Measurements from ENCODE around the gene PMEL.

DNA sequence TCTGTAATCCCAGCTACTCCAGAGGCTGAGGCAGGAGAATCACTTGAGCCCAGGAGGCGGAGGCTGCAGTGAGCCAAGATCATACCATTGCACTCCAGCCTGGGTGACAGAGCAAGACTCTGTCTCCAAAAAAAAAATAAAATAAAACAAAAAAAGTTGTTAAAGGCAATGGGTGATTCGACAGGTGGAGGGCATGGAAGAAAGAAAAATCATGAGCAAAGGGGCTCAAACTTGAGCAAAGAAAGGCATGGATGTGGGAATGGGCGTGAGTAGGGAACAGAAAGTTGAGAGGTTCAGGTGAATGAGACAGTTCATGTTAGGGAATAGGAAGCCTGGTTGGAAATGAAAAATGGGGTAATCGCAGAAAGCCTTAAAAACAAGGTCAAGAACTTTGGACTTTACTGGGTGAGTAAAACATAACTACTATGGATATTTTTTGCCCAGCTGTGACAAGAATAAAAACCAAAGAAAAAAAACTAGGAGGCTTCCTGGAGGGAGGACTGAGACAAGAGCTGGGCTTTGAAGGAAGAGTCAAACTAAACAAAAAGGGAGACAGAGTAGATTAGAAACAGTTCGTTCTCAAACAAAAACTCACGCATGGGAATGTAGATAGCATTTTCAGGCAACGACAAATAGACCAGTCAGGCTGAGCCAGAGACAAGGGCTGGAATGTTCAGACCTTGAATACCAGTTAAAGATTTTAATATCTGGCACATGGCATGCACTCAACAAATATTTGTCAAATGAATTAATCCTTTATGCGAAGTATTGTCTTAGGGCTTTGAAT lies 56.9 kb downstream of the PMEL start:
- no peak for TF ChIP-seq EP300 (IDR thresholded peaks at IDR 0.05)
- TF ChIP-seq, protein P1, sequence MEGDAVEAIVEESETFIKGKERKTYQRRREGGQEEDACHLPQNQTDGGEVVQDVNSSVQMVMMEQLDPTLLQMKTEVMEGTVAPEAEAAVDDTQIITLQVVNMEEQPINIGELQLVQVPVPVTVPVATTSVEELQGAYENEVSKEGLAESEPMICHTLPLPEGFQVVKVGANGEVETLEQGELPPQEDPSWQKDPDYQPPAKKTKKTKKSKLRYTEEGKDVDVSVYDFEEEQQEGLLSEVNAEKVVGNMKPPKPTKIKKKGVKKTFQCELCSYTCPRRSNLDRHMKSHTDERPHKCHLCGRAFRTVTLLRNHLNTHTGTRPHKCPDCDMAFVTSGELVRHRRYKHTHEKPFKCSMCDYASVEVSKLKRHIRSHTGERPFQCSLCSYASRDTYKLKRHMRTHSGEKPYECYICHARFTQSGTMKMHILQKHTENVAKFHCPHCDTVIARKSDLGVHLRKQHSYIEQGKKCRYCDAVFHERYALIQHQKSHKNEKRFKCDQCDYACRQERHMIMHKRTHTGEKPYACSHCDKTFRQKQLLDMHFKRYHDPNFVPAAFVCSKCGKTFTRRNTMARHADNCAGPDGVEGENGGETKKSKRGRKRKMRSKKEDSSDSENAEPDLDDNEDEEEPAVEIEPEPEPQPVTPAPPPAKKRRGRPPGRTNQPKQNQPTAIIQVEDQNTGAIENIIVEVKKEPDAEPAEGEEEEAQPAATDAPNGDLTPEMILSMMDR (IDR thresholded peaks at IDR 0.05) = no peak
